Measurements from ENCODE around the gene SYNPO2. TPM values are rescaled to one million over a fixed set of nuclear protein-coding genes. Genes with fewer than 3 reads are reported as not detected.
"Not testable (repeated sequence)": the region's sequence is repeated elsewhere in the genome, so short reads cannot be mapped to it uniquely, and the experiment has no call there.

The SYNPO2 gene
- total RNA-seq, 1 experiment from 2014 or later = 0.61 TPM

DNA sequence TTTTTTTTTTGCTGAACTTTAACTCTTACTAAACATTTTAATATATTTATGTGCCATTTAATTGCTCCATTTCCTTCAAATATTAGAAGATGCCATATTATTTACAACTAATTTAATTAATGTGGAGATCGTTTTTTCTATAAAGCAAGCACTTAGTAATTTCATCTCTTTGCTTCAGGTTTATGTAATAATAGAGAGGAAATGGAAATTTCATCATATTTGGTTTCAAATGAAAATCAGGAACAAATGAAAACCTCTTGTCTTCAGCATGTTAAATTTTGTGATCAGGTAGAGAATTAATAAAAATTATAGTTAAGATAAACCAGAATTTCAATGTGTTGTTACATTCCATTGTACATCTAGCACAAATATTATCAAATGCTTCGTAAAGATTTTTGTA, 120.1 kb downstream of the SYNPO2 start:
- H3K36me3 Mint-ChIP-seq (ENCODE audit: insufficient read depth, unreplicated experiment) = no peaks in the 10 kb centered on the region
- no peaks in the 10 kb centered on the region for H3K9me3 Mint-ChIP-seq (ENCODE audit: unreplicated experiment)
- no peak overlapping the region for H3K4me3 Mint-ChIP-seq (ENCODE audit: unreplicated experiment)
- H3K27me3 Mint-ChIP-seq (ENCODE audit: insufficient read depth, unreplicated experiment) = no peaks in the 10 kb centered on the region
- POLR2A ChIA-PET = interaction anchor here (0.7 to 1.0 kb wide), 3 partner anchors 17 to 204 kb away, joined by 3 to 5 read pairs (median 4); partner anchors contain the start of gene USP53
- DNase-seq (ENCODE audit: unreplicated experiment) = no peak
- CTCF ChIA-PET = interaction anchor here (0.8 to 1.2 kb wide), 2 partner anchors 118 to 166 kb away, joined by 3 to 4 read pairs; no protein-coding TSS in a partner anchor
- TF ChIP-seq, protein P1, sequence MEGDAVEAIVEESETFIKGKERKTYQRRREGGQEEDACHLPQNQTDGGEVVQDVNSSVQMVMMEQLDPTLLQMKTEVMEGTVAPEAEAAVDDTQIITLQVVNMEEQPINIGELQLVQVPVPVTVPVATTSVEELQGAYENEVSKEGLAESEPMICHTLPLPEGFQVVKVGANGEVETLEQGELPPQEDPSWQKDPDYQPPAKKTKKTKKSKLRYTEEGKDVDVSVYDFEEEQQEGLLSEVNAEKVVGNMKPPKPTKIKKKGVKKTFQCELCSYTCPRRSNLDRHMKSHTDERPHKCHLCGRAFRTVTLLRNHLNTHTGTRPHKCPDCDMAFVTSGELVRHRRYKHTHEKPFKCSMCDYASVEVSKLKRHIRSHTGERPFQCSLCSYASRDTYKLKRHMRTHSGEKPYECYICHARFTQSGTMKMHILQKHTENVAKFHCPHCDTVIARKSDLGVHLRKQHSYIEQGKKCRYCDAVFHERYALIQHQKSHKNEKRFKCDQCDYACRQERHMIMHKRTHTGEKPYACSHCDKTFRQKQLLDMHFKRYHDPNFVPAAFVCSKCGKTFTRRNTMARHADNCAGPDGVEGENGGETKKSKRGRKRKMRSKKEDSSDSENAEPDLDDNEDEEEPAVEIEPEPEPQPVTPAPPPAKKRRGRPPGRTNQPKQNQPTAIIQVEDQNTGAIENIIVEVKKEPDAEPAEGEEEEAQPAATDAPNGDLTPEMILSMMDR (IDR thresholded peaks at IDR 0.05; ENCODE audit: unreplicated experiment) = no peak
- BruUV-seq (replicated peaks) = no TSS peak
- intact Hi-C loops (cut with micrococcal nuclease) = no loop called here
- no peak overlapping the region for H3K27ac Mint-ChIP-seq (ENCODE audit: low read depth, unreplicated experiment)
- H3K4me1 Mint-ChIP-seq (ENCODE audit: insufficient read depth, unreplicated experiment) = no peaks in the 10 kb centered on the region

DNA sequence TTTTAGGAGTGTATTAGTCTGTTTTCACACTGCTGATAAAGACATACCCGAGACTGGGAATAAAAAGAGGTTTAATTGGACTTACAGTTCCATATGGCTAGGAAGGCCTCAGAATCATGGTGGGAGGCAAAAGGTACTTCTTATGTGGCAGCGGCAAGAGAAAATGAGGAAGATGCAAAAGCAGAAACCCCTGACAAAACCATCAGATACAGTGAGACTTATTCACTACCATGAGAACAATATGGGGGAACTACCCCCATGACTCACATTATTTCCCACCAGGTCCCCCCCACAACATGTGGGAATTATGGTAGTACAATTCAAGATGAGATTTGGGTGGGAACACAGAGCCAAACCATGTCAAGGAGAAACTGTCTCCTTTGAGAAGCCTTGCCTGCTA, 121.6 kb downstream of the SYNPO2 start:
- H3K27ac Mint-ChIP-seq (ENCODE audit: low read depth, unreplicated experiment); H3K4me3 Mint-ChIP-seq (ENCODE audit: unreplicated experiment); DNase-seq (ENCODE audit: unreplicated experiment); BruUV-seq (replicated peaks); H3K27me3 Mint-ChIP-seq (ENCODE audit: insufficient read depth, unreplicated experiment); H3K4me1 Mint-ChIP-seq (ENCODE audit: insufficient read depth, unreplicated experiment); H3K9me3 Mint-ChIP-seq (ENCODE audit: unreplicated experiment); H3K36me3 Mint-ChIP-seq (ENCODE audit: insufficient read depth, unreplicated experiment); intact Hi-C loops (cut with micrococcal nuclease): not testable (repeated sequence)
- CTCF ChIA-PET = interaction anchor here (0.8 to 1.2 kb wide), 3 partner anchors 8 to 120 kb away, joined by 3 read pairs; no protein-coding TSS in a partner anchor
- POLR2A ChIA-PET = interaction anchor here (0.7 kb wide), 1 partner anchor 205 kb away, joined by 3 read pairs; no protein-coding TSS in a partner anchor

DNA sequence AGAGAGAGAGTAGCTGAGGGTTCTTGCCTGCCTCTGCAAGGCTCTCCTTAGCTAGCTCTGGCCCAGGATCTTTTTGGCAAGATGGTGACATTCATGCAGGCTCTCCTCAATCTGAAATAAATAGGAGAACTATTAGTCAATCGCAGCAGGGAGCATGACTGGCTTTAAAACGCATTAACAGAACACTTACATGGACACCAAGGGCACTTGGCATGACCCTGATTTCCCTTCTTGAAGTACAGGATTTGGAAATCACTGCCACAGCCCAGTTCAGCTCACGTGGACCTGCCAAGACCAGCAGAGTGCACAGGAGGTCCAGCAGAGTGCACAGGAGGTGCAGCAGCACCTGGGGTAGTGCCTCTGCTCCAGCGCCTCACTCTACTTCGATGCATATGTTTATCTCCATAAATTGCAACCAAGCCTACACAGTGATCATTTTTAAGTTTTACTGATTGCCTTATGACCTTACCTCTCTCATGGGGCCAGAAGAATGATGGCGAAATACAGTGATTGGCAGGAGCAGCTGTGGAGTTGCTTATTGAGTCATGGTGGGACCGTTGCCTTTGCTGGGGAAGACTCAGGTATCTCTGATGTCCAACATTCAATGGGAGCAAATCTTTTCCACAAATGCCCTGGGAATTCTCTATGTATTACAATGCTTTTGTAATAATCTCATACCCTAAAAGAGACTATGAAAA, 122.4 kb downstream of the SYNPO2 start:
- TF ChIP-seq, protein P1 (IDR thresholded peaks at IDR 0.05; ENCODE audit: unreplicated experiment) = no peak
- DNase-seq (ENCODE audit: unreplicated experiment) = peak; percentile 52
- no peak overlapping the region for H3K4me3 Mint-ChIP-seq (ENCODE audit: unreplicated experiment)
- BruUV-seq (replicated peaks) = no TSS peak
- intact Hi-C loops (cut with micrococcal nuclease) = no loop called here
- POLR2A ChIA-PET = interaction anchor here (0.6 to 1.9 kb wide), 3 partner anchors 14 to 289 kb away, joined by 3 to 9 read pairs (median 3); a partner anchor contains a TSS
- CTCF ChIA-PET = interaction anchor here (0.8 to 1.1 kb wide), 3 partner anchors 8 to 29 kb away, joined by 3 read pairs; no protein-coding TSS in a partner anchor
- no peak overlapping the region for H3K27ac Mint-ChIP-seq (ENCODE audit: low read depth, unreplicated experiment)
- no peaks in the 10 kb centered on the region for H3K4me1 Mint-ChIP-seq (ENCODE audit: insufficient read depth, unreplicated experiment)
- no peaks in the 10 kb centered on the region for H3K36me3 Mint-ChIP-seq (ENCODE audit: insufficient read depth, unreplicated experiment)
- H3K27me3 Mint-ChIP-seq (ENCODE audit: insufficient read depth, unreplicated experiment) = no peaks in the 10 kb centered on the region
- H3K9me3 Mint-ChIP-seq (ENCODE audit: unreplicated experiment) = no peaks in the 10 kb centered on the region

DNA sequence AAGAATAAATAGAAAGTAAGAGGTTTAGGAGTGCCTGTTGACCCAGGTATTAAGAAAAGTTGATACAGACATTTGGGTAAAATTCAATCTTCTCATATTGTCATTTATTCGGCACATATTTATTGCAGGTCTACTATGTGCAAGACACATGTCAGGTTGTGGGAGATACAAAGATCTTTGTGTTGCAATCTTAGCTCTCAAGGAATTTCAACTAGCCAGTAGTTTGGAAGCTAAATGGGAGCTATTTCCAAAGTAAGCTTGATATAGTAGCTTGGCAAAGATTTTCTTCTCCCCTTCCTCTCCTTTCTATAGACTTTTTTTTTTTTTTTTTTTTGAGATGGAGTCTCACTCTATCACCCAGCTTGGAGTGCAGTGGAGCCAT, 122.9 kb downstream of the SYNPO2 start:
- intact Hi-C loops (cut with micrococcal nuclease) = no loop called here
- H3K27me3 Mint-ChIP-seq (ENCODE audit: insufficient read depth, unreplicated experiment) = no peaks in the 10 kb centered on the region
- H3K36me3 Mint-ChIP-seq (ENCODE audit: insufficient read depth, unreplicated experiment) = no peaks in the 10 kb centered on the region
- no peaks in the 10 kb centered on the region for H3K4me1 Mint-ChIP-seq (ENCODE audit: insufficient read depth, unreplicated experiment)
- H3K4me3 Mint-ChIP-seq (ENCODE audit: unreplicated experiment) = no peak overlapping the region
- ChIA-PET CTCF (interaction anchor here (0.9 kb wide), 1 partner anchor 9 kb away, joined by 3 read pairs; no protein-coding TSS in a partner anchor), POLR2A (interaction anchor here (0.9 to 1.9 kb wide), 2 partner anchors 14 to 288 kb away, joined by 3 to 9 read pairs; a partner anchor contains a TSS)
- no peaks in the 10 kb centered on the region for H3K9me3 Mint-ChIP-seq (ENCODE audit: unreplicated experiment)
- TF ChIP-seq, protein P1 (IDR thresholded peaks at IDR 0.05; ENCODE audit: unreplicated experiment) = no peak
- no TSS peak for BruUV-seq (replicated peaks)
- DNase-seq (ENCODE audit: unreplicated experiment) = no peak
- H3K27ac Mint-ChIP-seq (ENCODE audit: low read depth, unreplicated experiment) = no peak overlapping the region

Measured in MCF 10A (cell line).